ENCODE measurements around the gene C1R.
A peak's percentile ranks its signal among the peaks of the same experiment; 100 is the strongest.

Gene C1R

DNA sequence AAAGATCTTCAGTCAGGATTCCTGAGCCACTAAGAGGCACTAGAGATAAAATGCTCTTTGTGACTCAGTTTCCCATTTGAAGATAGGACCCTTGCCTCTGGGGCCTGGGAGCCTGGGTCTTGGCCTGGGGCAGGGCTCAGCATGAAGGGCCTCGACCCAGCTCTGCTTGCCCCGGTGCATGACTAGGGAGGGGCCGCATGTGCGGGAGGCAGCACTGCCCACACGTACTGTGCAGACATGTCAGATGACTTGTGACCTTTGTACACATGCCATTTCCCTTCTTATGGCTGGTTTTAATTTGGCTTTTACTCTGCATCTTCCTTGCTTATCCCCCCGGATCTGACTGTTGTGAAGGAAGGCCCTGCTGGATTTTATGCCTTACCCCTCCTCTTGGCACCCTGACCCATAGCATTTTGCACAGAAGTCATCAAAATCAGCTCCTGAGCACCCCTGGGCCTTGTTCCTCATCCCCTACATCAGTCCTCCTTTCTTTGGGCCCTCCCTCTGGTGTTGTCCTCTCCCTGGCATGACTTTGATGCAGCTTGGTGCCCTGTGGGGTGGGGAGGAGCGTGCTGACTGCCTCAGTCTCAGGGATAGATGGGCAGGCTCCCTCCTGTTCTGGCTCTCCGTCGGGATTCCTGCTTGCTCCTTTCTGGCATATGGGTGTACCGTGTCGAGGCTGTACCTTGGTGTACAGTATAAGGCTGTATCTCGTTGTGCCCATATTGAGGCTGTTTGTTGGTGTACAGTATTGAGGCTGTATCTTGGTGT, 42.3 kb upstream of the C1R start:
- no peak for TF ChIP-seq CTCF (IDR thresholded peaks at IDR 0.05; ENCODE audit: low read length, missing control alignments)
- no peak overlapping the region for H3K4me3 ChIP-seq (replicated peaks; ENCODE audit: low read depth, low read length)
- no peak for DNase-seq (ENCODE audit: low read depth)

- DNase-seq (ENCODE audit: low read depth), result no peak
- H3K4me3 ChIP-seq (replicated peaks; ENCODE audit: low read depth, low read length), result peak overlapping the region; percentile 82
- TF ChIP-seq CTCF (IDR thresholded peaks at IDR 0.05; ENCODE audit: low read length, missing control alignments), result no peak
These were observed 39.2 kb upstream of the C1R start for GRCh38 chr12:7131502-7131866.

DNA sequence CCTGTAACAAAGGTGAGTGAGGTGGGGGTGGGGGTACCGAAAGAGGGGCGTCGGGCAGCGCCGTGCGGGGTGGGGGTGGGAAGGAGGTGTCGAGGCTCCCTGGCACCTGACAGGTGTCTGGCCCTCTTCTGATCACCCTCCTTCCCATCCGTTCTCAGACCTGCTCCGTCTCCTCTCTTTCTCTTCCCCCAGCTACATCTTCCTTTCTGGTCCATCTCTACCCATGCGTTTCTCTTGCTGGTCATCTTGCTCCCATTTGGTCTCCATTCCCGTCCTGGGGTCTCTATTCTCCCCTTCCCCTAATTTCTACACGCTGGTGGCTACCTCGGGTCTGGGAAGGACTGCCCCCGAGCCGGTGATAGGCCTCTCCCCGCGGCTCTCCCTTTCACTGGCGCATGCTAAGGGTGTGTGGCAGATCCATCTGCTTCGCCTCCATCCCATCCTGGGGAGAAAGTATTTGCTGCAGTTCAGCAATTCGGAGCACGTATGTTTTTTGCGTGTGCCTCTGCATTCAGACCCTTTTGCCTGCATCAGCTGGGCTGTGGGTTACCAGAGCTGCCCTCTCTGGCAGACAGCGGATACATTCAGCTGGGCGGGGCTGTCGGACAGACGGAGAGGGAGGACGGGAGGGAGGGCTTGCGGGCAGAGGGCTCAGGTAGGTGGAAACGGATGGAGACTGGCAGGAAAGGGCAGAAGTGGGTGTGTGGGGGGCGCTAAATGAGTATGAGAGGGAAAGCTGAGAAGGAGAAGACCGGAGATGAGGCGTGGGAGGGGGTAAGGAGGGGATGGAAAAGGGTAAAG, 38.7 kb upstream of the C1R start:
- no peak for TF ChIP-seq CTCF (IDR thresholded peaks at IDR 0.05; ENCODE audit: low read length, missing control alignments)
- H3K4me3 ChIP-seq (replicated peaks; ENCODE audit: low read depth, low read length), result peak overlapping the region; percentile 82
- DNase-seq (ENCODE audit: low read depth), result peak; percentile 44

DNA sequence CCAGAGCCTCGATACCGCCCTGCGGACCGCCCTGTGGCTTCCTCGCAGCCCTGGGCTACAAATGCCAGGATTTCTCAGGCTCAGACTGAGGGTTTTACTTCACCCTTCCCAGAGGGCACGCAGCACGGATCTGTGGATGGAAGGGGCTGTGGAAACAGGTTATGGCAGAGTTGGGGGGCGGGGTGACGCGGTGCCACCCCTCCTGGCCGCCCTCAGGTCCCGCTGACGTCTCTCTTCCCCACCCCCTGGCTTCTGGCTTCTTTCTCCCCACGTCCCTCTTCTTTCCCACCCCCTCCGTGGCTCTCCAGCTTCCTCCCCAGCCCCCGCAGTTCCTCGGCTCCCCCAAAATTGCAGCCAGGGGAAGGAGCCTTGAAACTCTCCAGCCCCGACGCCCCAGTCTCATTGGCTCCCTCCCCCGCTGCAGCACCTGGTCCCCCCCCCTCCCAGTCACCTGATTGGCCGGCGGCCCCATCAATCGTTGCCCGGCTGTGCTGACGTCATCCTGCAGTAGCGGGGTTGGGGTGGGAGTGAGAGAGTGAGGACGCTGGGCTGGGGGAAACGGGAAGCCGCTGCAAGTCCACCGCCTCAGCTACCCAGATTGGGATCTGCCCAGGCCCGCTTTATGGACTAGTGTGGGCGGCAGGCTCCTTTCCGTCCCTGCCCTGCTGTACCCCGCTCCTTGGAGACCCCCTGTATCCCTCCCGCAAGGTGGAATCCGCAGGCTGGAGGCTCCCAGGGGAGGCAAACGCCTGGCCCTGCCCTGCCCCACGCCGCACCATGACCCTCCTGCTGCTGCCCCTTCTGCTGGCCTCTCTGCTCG, 37.8 kb upstream of the C1R start, which contains the start of gene CLSTN3:
Gene CLSTN3 (plus strand): TSS at position 500 of the 820 bp plus-strand sequence. CDS start 278 bp downstream, at position 778.
- H3K4me3 ChIP-seq (replicated peaks; ENCODE audit: low read depth, low read length), result peak within 1 kb of the TSS; percentile 82
- peak; percentile 76 for DNase-seq (ENCODE audit: low read depth)
- TF ChIP-seq CTCF (IDR thresholded peaks at IDR 0.05; ENCODE audit: low read length, missing control alignments), result no peak

DNA sequence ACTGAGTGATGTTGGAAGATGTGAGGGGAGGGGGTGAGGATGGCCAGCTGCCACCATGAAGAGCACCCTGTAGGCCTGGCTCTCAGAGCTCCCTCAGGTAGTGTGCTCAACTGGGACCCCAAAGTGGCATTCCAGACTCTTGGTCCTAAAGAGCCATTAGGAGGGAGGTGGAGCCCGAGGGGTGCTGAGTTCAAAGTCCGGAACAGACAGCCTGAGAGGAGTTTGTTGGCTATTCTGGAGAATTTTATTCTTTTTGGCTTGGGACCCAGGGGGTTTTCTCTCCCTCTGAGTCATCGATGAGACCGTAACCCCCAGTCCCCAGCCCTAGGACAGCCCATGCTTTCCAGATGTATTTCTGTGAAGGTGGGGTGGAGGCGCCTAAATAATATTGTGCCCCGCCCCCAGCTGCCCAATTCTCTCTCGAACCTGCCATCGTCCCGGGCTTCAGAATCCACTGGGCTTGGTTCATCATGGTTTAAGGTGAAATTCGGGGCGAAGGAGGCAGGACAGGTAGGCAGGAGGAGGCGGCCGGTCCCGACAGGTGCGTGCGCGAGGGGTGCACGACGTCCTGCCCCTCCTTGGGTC, 37.1 kb upstream of the C1R start:
- TF ChIP-seq CTCF (IDR thresholded peaks at IDR 0.05; ENCODE audit: low read length, missing control alignments), result no peak
- no peak for DNase-seq (ENCODE audit: low read depth)
- peak overlapping the region; percentile 82 for H3K4me3 ChIP-seq (replicated peaks; ENCODE audit: low read depth, low read length)

DNA sequence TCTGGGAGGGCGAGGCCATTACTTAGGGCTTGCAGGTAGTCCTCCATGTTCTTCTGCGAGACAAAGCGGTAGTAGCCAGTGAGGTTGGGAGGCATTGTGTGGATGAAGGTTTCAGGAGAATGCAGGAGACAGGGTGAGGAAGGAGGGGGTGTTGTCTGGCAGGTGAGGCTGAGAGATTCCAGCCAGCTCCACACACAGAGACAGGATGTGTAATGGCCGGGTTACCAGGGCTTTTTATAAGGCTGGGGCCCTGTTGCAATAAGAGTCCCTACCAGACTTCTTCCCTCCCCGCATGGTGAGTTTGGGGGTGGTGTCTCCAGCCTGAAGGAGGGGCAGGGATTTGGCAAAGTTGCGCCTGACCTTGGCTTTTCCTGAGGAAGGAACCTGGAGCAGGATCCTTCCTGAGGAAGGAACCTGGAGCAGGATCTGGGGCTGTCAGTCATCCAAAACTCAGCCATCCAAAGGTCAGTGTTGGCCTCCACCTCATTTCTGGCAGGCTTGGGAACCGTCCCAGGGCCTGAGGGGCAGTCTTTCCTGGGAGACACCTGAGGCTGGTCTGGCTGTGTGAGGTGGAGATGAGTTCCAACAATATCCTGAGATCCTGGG, 36.5 kb upstream of the C1R start, which contains the start of gene RBP5:
Gene RBP5 (minus strand): TSS at position 209 of the 606 bp plus-strand sequence. CDS start 114 bp downstream, at position 95.
- H3K4me3 ChIP-seq (replicated peaks; ENCODE audit: low read depth, low read length), result peak within 1 kb of the TSS; percentile 82
- no peak for DNase-seq (ENCODE audit: low read depth)
- no peak for TF ChIP-seq CTCF (IDR thresholded peaks at IDR 0.05; ENCODE audit: low read length, missing control alignments)

Measured in fibroblast of pulmonary artery (primary cell).